Cardiac muscle cell (in vitro differentiated cells and primary cell): ENCODE results near the gene MYLK3. TPM values are rescaled to one million over a fixed set of nuclear protein-coding genes. Genes with fewer than 3 reads are reported as not detected.
A peak's percentile ranks its signal among the peaks of the same experiment; 100 is the strongest.

ENCODE experiments used
- DNase-seq, 2 donors: peaks; one replicate each; pipeline versions ENCODE4 v3.0.0 to v3.0.0-alpha.2; 2010 to 2017; ENCODE audit warnings: low read depth in 1 of 2, low spot score in 1 of 2
- H3K27ac ChIP-seq: fragments of 200-600 bp; sonication (generic); 2 replicates; pipeline ENCODE4 v1.5.1; 2016
- H3K27me3 ChIP-seq: fragments of 200-600 bp; sonication (generic); 2 replicates; pipeline ENCODE4 v1.6.0; 2016; ENCODE audit warnings: control low read depth
- H3K36me3 ChIP-seq: fragments of 200-600 bp; sonication (generic); 2 replicates; pipeline ENCODE4 v1.5.1; 2016; ENCODE audit warnings: control low read depth
- H3K4me1 ChIP-seq: fragments of 200-600 bp; sonication (generic); 2 replicates; pipeline ENCODE4 v1.8.1; 2017; ENCODE audit warnings: low read depth, mild to moderate bottlenecking, mixed run types
- H3K4me3 ChIP-seq: fragments of 200-600 bp; sonication (generic); 2 replicates; pipeline ENCODE4 v1.5.1; 2016; ENCODE audit warnings: mild to moderate bottlenecking
- H3K9me3 ChIP-seq: fragments of 200-600 bp; sonication (generic); 2 replicates; pipeline ENCODE4 v1.5.1; 2017; ENCODE audit warnings: low read depth, mild to moderate bottlenecking, control low read depth
- polyA plus RNA-seq: library from polyadenylated mRNA; unstranded; fragments of >200 nt; fragmentation: Nextera tagmentation; extraction: Ambion mirVana; gene quantifications from 2 replicates; pipeline ENCODE4 v1.2.1, GENCODE V29; 2016
- total RNA-seq: library from RNA; depleted of rRNA; stranded (reverse); fragments of >200 nt; gene quantifications from 2 replicates; pipeline ENCODE4 v1.2.3, GENCODE V29; 2016
- TF ChIP-seq, protein P1 (sequence below): IDR thresholded peaks from 2 replicates; pipeline ENCODE4 v1.5.1; 2012; ENCODE audit warnings: low read depth, mild to moderate bottlenecking, low read length

MYLK3 gene
- total and polyA plus RNA-seq, 2 experiments from 2014 or later, result 57.8 to 203 TPM

DNA sequence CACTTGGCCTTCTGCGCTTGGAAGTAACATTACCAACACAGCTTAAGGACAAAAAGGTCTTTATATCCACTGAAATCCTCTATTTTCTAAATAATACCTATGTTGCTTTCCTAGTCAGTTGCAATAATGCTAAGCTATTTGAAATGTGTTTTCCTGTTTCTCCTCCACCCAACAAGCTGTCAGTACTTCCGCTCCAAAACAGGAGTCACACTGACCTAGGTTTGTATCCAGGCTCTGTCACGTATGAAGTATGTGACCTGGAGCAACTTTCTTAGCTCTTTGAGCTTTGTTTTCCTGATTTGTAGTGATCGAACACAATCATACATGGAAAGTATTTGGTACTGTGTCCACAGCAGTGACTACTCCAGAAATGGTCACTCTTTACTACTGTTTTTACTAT is 24.3 kb upstream of the MYLK3 start:
- H3K9me3 ChIP-seq, result no peaks in the 10 kb centered on the region
- H3K4me1 ChIP-seq, result no peaks in the 10 kb centered on the region
- no peak overlapping the region for H3K4me3 ChIP-seq
- TF ChIP-seq, protein P1, sequence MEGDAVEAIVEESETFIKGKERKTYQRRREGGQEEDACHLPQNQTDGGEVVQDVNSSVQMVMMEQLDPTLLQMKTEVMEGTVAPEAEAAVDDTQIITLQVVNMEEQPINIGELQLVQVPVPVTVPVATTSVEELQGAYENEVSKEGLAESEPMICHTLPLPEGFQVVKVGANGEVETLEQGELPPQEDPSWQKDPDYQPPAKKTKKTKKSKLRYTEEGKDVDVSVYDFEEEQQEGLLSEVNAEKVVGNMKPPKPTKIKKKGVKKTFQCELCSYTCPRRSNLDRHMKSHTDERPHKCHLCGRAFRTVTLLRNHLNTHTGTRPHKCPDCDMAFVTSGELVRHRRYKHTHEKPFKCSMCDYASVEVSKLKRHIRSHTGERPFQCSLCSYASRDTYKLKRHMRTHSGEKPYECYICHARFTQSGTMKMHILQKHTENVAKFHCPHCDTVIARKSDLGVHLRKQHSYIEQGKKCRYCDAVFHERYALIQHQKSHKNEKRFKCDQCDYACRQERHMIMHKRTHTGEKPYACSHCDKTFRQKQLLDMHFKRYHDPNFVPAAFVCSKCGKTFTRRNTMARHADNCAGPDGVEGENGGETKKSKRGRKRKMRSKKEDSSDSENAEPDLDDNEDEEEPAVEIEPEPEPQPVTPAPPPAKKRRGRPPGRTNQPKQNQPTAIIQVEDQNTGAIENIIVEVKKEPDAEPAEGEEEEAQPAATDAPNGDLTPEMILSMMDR, result no peak
- no peaks in the 10 kb centered on the region for H3K36me3 ChIP-seq
- no peaks in the 10 kb centered on the region for H3K27me3 ChIP-seq
- H3K27ac ChIP-seq, result no peak overlapping the region
- DNase-seq, result no peak

DNA sequence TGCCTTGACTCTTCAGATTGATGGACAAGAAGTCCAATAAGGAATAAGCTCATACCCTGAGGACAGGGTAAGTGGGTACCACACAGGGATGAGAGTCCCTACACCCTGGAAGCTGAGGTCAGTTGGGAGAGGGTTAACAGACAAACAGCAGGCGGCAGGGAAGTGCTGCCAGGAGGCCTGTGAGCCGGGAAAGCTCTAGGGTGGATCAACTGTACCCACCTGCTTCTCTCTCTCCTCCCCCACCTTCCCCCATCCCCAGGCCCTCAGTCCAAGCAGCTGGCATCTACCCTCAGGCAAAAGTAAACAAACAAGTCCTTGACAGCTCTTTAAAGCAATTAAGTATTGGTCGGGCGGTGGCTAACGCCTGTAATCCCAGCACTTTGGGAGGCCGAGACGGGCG is 20.7 kb upstream of the MYLK3 start:
- Histone ChIP-seq H3K27me3 (no peaks in the 10 kb centered on the region), H3K9me3 (no peaks in the 10 kb centered on the region), H3K36me3 (no peaks in the 10 kb centered on the region), H3K4me3 (no peak overlapping the region), H3K27ac (no peak overlapping the region), H3K4me1 (peaks cover 3% of the 10 kb centered on the region)
- DNase-seq, result no peak
- TF ChIP-seq, protein P1, result no peak

DNA sequence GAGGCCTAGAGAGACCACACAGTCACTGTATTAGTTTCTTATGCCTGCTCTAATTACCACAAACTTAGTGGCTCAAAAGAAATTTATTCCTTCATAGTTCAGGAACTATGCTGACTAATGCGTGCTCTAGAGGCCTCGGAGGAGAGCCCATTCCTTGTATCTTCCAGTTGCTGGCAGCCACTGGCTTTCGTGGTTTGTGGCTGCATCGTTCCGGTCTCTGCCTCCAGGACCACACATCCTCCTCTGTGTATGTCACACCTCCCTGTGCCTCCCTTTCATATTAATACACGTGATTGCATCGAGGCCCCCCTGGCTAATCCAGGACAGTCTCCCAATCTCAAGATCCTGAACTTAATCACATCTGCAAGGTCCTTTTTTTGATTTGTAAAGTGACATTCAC is 16.9 kb upstream of the MYLK3 start:
- TF ChIP-seq, protein P1, result no peak
- no peaks in the 10 kb centered on the region for H3K27me3 ChIP-seq
- no peaks in the 10 kb centered on the region for H3K9me3 ChIP-seq
- no peak overlapping the region for H3K4me3 ChIP-seq
- H3K4me1 ChIP-seq, result peaks cover 23% of the 10 kb centered on the region
- DNase-seq, result peak in 1 of 2 donors; percentile 86
- no peak overlapping the region for H3K27ac ChIP-seq
- no peaks in the 10 kb centered on the region for H3K36me3 ChIP-seq

- Histone ChIP-seq H3K9me3 (no peaks in the 10 kb centered on the region), H3K36me3 (no peaks in the 10 kb centered on the region), H3K27me3 (no peaks in the 10 kb centered on the region), H3K4me3 (no peak overlapping the region), H3K4me1 (peaks cover 35% of the 10 kb centered on the region), H3K27ac (peak overlapping the region; percentile 87)
- TF ChIP-seq, protein P1, result no peak
- peak; percentile 24 to 89 for DNase-seq
Observed at GRCh38 chr16:46763147-46763546, 15.0 kb upstream of the MYLK3 start.

- Histone ChIP-seq H3K36me3 (no peaks in the 10 kb centered on the region), H3K27me3 (no peaks in the 10 kb centered on the region), H3K27ac (peak overlapping the region; percentile 87), H3K4me1 (peaks cover 39% of the 10 kb centered on the region), H3K9me3 (no peaks in the 10 kb centered on the region), H3K4me3 (peak overlapping the region; percentile 8)
- DNase-seq, result no peak
- TF ChIP-seq, protein P1, result no peak
Observed at GRCh38 chr16:46762583-46762982, 14.4 kb upstream of the MYLK3 start.

DNA sequence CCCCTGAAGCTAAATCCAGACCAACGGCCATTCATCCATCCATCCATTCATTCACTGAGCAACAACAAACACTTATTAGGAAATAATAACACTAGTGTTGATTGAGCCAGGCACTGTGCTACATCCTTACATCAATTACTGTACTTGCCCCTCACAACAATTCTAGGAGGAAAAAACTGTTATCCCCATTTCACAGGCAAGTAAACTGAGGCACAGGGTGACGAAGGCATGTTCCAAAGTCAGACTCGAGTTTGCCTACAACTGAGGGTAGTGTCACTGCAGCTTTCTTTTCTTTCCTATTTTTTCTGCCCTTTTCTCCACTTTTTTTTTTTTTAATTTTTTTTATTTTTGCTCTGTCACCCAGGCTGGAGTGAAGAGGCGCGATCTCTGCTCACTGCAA is 11.2 kb upstream of the MYLK3 start:
- H3K36me3 ChIP-seq, result no peaks in the 10 kb centered on the region
- H3K4me3 ChIP-seq, result no peak overlapping the region
- TF ChIP-seq, protein P1, result no peak
- H3K27ac ChIP-seq, result peak overlapping the region; percentile 95
- H3K4me1 ChIP-seq, result peaks cover 67% of the 10 kb centered on the region
- no peaks in the 10 kb centered on the region for H3K27me3 ChIP-seq
- no peak for DNase-seq
- no peaks in the 10 kb centered on the region for H3K9me3 ChIP-seq
